SJCRH30 (cell line): ENCODE data around the gene PCDHA7. TPM values are rescaled to one million over a fixed set of nuclear protein-coding genes. Genes with fewer than 3 reads are reported as not detected.
"Not testable (repeated sequence)": the region's sequence is repeated elsewhere in the genome, so short reads cannot be mapped to it uniquely, and the experiment has no call there.

Experiments
- DNase-seq, 2 experiments: peaks; one replicate each; pipeline ENCODE4 v3.0.0-alpha.2; 2015 to 2020
- H3K27ac ChIP-seq: fragments of 250-450 bp; sonication (Bioruptor Pico); 2 replicates; pipeline ENCODE4 v1.5.1; 2020; ENCODE audit warnings: mild to moderate bottlenecking, moderate library complexity
- H3K27me3 ChIP-seq: fragments of 250-450 bp; sonication (Bioruptor Pico); 2 replicates; pipeline ENCODE4 v1.5.1; 2020; ENCODE audit warnings: mild to moderate bottlenecking, moderate library complexity
- H3K36me3 ChIP-seq: fragments of 250-450 bp; sonication (Bioruptor Pico); 2 replicates; pipeline ENCODE4 v1.5.1; 2020; ENCODE audit warnings: mild to moderate bottlenecking, moderate library complexity
- H3K4me1 ChIP-seq: fragments of 250-450 bp; sonication (Bioruptor Pico); 2 replicates; pipeline ENCODE4 v1.5.1; 2020; ENCODE audit warnings: mild to moderate bottlenecking, moderate library complexity
- H3K4me3 ChIP-seq: fragments of 250-450 bp; sonication (Bioruptor Pico); 2 replicates; pipeline ENCODE4 v1.5.1; 2020; ENCODE audit warnings: mild to moderate bottlenecking, moderate library complexity
- H3K9me3 ChIP-seq: fragments of 250-450 bp; sonication (Bioruptor Pico); replicated peaks from 2 replicates; pipeline ENCODE4 v1.5.1; 2020; ENCODE audit warnings: mild to moderate bottlenecking, moderate library complexity
- total RNA-seq: library from RNA; depleted of rRNA; stranded (reverse); fragments of >200 nt; shearing (Covaris generic); gene quantifications from 2 replicates; pipeline ENCODE4 v1.2.3, GENCODE V29; 2014

Gene PCDHA7
- total RNA-seq, 1 experiment from 2014 or later = not detected

GRCh38 chr5:140806834-140807775 lies 27.0 kb upstream of the PCDHA7 start, which contains the start of gene PCDHA4:
PCDHA4 (plus strand) TSS chr5:140807068.
- Histone ChIP-seq H3K9me3 (no peaks in the 10 kb centered on the region), H3K4me3 (no peak within 1 kb of the TSS), H3K4me1 (no peaks in the 10 kb centered on the region), H3K27ac (no peak within 1 kb of the TSS), H3K27me3 (no peaks in the 10 kb centered on the region), H3K36me3 (no peaks in the 10 kb centered on the region)
- DNase-seq = peak in 1 of 2 experiments; percentile 5

- not testable (repeated sequence) for H3K27me3 ChIP-seq, H3K36me3 ChIP-seq, H3K27ac ChIP-seq, DNase-seq, H3K4me1 ChIP-seq, H3K4me3 ChIP-seq, H3K9me3 ChIP-seq
Measured at GRCh38 chr5:140808241-140808888, 25.7 kb upstream of the PCDHA7 start.

GRCh38 chr5:140808889-140809291 lies 25.2 kb upstream of the PCDHA7 start:
- H3K27ac ChIP-seq = no peak overlapping the region
- H3K27me3 ChIP-seq = no peaks in the 10 kb centered on the region
- DNase-seq = no peak
- no peaks in the 10 kb centered on the region for H3K36me3 ChIP-seq
- no peak overlapping the region for H3K4me3 ChIP-seq
- H3K4me1 ChIP-seq = no peaks in the 10 kb centered on the region
- H3K9me3 ChIP-seq = no peaks in the 10 kb centered on the region

GRCh38 chr5:140821375-140822280 lies 12.4 kb upstream of the PCDHA7 start, which contains the start of gene PCDHA5:
PCDHA5 (plus strand) TSS chr5:140821613.
- Histone ChIP-seq H3K4me3 (peak within 1 kb of the TSS; percentile 49), H3K9me3 (no peaks in the 10 kb centered on the region), H3K27me3 (no peaks in the 10 kb centered on the region), H3K36me3 (no peaks in the 10 kb centered on the region), H3K4me1 (no peaks in the 10 kb centered on the region), H3K27ac (no peak within 1 kb of the TSS)
- DNase-seq = peak; percentile 25 to 42

GRCh38 chr5:140822281-140822629 lies 11.8 kb upstream of the PCDHA7 start:
- Histone ChIP-seq H3K9me3 (no peaks in the 10 kb centered on the region), H3K36me3 (no peaks in the 10 kb centered on the region), H3K27ac (no peak overlapping the region), H3K4me1 (no peaks in the 10 kb centered on the region), H3K4me3 (peak overlapping the region; percentile 49; the same call in 1 of the 2 replicates), H3K27me3 (no peaks in the 10 kb centered on the region)
- no peak for DNase-seq

GRCh38 chr5:140822969-140823368 lies 11.1 kb upstream of the PCDHA7 start:
- not testable (repeated sequence) for H3K27me3 ChIP-seq, H3K36me3 ChIP-seq, H3K4me1 ChIP-seq, H3K4me3 ChIP-seq, DNase-seq, H3K9me3 ChIP-seq, H3K27ac ChIP-seq

- DNase-seq = no peak
- Histone ChIP-seq H3K4me3 (no peak overlapping the region), H3K9me3 (no peaks in the 10 kb centered on the region), H3K36me3 (no peaks in the 10 kb centered on the region), H3K27ac (no peak overlapping the region), H3K4me1 (no peaks in the 10 kb centered on the region), H3K27me3 (no peaks in the 10 kb centered on the region)
Measured at GRCh38 chr5:140823475-140823874, 10.6 kb upstream of the PCDHA7 start.

GRCh38 chr5:140827704-140828361 lies 6.2 kb upstream of the PCDHA7 start, which contains the start of gene PCDHA6:
PCDHA6 (plus strand) TSS chr5:140827960; CDS start chr5:140828092, 132 bp downstream.
- Histone ChIP-seq H3K4me1 (no peaks in the 10 kb centered on the region), H3K27ac (no peak within 1 kb of the TSS), H3K9me3 (no peaks in the 10 kb centered on the region), H3K36me3 (no peaks in the 10 kb centered on the region), H3K27me3 (no peaks in the 10 kb centered on the region), H3K4me3 (no peak within 1 kb of the TSS)
- no peak for DNase-seq

GRCh38 chr5:140828362-140828737 lies 5.7 kb upstream of the PCDHA7 start:
- Histone ChIP-seq H3K9me3 (no peaks in the 10 kb centered on the region), H3K4me3 (no peak overlapping the region), H3K4me1 (no peaks in the 10 kb centered on the region), H3K27ac (no peak overlapping the region), H3K27me3 (no peaks in the 10 kb centered on the region), H3K36me3 (no peaks in the 10 kb centered on the region)
- DNase-seq = no peak

- DNase-seq, H3K27me3 ChIP-seq, H3K4me3 ChIP-seq, H3K9me3 ChIP-seq, H3K36me3 ChIP-seq, H3K27ac ChIP-seq, H3K4me1 ChIP-seq: not testable (repeated sequence)
Measured at GRCh38 chr5:140829511-140830501, 4.3 kb upstream of the PCDHA7 start.

- not testable (repeated sequence) for H3K9me3 ChIP-seq, H3K4me3 ChIP-seq, H3K4me1 ChIP-seq, H3K36me3 ChIP-seq, H3K27me3 ChIP-seq, H3K27ac ChIP-seq, DNase-seq
Measured at GRCh38 chr5:140834439-140835008, 455 bp downstream of the PCDHA7 start.

- H3K27me3 ChIP-seq = no peaks in the 10 kb centered on the region
- no peaks in the 10 kb centered on the region for H3K9me3 ChIP-seq
- DNase-seq = no peak
- no peaks in the 10 kb centered on the region for H3K4me1 ChIP-seq
- H3K36me3 ChIP-seq = no peaks in the 10 kb centered on the region
- H3K4me3 ChIP-seq = no peak overlapping the region
- no peak overlapping the region for H3K27ac ChIP-seq
Measured at GRCh38 chr5:140835622-140836510, 1.8 kb downstream of the PCDHA7 start.
